HG03575 (cell line): ENCODE results near the gene CSPG5.

Experiments
- ATAC-seq: cut with Tn5 transposase; IDR thresholded peaks from one replicate; pipeline ENCODE4 v1.9.1; 2021; ENCODE audit not compliant: unreplicated experiment, insufficient number of reproducible peaks, low FRiP score; ENCODE audit errors: extremely low read depth

The CSPG5 gene

GRCh38 chr3:47590216-47590615 is 11.6 kb upstream of the CSPG5 start:
- ATAC-seq = no peak

- ATAC-seq = no peak
Measured at GRCh38 chr3:47588587-47588986, 9.9 kb upstream of the CSPG5 start.

DNA sequence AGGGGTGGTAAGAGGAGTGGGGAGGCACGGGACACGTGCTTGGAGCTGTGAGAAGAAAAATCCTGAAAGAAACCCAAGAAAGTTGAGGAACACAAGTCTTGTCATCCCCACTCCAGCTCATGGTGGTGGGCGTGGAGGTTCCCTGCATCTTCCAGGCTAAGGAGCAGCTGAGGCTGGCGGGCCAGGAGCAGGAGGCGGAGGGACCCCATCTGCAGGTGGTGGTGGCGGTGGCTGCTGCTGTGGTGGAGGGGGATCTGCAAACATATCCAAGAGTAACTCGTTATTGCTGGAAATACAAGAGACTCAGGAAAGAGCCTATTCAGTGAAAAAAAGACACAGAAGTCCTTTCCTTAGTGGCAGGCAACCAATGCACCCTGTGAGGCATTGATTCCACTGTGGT is 9.4 kb upstream of the CSPG5 start:
- no peak for ATAC-seq

DNA sequence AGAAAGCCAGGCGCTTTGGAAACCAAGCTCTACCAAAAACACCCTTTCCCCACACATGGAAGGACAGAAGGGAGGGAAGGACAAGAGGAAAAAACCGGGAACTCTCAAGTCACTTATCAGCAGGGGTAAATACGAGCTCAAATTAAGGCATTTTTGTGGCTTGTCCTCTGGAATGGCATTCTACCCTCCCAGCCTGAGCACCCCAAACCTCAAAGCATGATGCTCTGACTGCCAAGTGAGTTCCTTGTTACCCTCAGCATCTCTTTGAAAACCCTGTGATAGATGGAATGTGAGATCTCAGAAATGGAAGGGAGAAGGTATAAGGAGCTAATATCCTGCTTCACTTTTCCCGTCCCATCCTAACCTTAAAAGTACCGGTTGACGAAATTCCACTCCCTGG is 8.1 kb upstream of the CSPG5 start:
- no peak for ATAC-seq

GRCh38 chr3:47583320-47584075 is 4.8 kb upstream of the CSPG5 start:
- no peak for ATAC-seq

DNA sequence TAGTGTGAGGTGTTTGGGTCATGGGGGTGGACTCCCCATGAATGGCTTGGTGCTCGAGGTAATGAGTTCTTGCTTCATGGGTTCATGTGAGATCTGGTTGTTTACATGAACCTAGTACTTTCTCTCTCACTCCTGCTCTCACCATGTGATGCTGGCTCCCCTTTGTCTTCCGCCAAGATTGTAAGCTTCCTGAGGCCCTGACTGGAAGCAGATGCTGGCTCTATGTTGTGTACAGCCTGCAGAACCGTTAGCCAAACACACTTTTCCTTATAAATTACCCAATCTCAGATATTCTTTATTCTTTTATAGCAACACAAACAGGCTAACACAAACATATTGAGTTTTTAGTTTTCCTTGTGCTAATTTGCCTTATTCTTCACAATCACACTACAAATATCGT is 3.2 kb upstream of the CSPG5 start:
- ATAC-seq = no peak

GRCh38 chr3:47581422-47581821 is 2.8 kb upstream of the CSPG5 start:
- ATAC-seq = no peak

GRCh38 chr3:47580481-47580880 is 1.8 kb upstream of the CSPG5 start:
- no peak for ATAC-seq

- ATAC-seq = no peak
Measured at GRCh38 chr3:47579875-47580274, 1.2 kb upstream of the CSPG5 start.

DNA sequence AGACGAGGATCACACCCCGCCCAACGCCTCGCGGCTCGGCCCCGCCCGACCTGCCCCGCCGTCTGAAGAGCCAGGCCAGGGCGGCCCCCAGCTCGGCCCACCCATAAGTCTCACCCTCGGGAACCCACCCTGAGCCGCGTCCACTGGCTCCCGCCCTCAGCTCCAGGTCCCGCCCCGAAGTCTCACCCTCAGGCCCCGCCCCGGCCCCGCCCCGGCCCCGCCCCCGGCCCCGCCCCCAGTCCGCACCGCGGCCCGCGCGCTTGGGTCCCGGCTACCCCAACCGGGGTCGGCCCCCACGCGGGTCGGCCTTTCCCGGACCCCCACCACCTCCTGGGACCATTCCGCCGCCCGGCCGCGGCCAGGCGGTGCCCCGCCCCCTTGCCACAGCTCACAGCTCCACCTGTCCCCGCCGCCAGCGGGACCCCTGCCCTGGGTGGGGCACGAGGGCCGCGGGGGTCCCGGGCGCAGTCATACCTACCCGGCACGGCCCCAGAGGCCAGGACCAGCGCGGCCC is 489 bp downstream of the CSPG5 start:
- ATAC-seq = no peak

- ATAC-seq = no peak
Measured at GRCh38 chr3:47577583-47578118, 1.0 kb downstream of the CSPG5 start.

- ATAC-seq = no peak
Measured at GRCh38 chr3:47573190-47574172, 5.2 kb downstream of the CSPG5 start.

GRCh38 chr3:47571391-47572175 is 7.1 kb downstream of the CSPG5 start:
- no peak for ATAC-seq

DNA sequence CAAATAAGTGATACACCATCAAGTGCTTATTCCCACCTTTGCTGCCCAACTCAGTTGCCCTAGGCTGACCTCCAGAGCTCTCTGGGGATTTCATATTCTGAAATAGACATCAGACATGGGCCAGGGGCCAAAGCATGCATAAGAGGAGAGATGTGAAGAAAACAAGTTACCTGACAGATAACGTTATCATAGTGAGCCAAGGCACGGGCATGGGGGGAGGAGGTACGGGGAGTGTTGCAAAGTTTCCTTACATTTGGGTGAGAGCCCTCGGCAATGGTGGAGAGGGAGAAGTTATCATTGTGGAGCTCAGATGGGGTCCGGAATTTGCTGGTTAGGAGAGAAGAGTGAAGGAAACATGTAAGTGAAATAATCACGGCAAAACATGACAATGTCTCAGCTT is 9.8 kb downstream of the CSPG5 start:
- no peak for ATAC-seq

DNA sequence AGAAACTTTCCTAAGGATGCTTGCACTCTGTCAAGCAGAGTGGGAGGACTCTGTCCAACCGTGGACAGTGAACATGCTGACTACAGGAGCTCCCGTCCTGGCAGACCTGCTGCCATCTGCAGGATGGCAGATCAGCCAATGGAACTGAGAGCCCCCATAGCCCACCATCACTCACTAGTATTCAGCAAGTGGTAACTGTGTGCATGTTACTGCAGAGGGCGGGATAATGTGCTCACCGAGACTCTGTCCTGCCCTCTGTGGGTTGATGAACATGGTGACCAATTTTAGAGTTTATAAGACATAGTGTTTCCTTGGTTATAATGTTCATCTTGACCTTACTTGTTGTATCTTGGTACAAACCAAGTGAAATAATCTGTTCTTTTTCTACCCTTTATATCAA is 11.5 kb downstream of the CSPG5 start:
- no peak for ATAC-seq

DNA sequence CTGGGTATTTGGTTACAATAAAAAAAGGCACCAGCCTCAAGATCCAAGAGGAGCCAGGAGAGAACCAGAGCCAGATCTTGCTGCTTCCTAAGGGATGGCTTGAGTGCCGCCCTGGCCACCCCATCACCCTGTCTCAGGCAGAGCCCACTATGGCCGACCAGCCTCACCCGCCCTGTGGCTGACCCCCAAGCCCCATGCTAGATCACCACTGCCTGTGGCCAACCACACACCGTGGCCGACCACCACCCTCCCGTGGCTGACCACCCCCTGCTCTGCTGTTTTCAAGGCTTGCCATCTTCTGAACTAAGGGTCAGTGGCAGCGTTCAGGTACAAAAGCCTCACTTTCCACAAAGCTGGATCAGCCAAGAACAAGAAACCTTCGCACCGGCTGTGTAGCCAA is 12.0 kb downstream of the CSPG5 start:
- no peak for ATAC-seq

DNA sequence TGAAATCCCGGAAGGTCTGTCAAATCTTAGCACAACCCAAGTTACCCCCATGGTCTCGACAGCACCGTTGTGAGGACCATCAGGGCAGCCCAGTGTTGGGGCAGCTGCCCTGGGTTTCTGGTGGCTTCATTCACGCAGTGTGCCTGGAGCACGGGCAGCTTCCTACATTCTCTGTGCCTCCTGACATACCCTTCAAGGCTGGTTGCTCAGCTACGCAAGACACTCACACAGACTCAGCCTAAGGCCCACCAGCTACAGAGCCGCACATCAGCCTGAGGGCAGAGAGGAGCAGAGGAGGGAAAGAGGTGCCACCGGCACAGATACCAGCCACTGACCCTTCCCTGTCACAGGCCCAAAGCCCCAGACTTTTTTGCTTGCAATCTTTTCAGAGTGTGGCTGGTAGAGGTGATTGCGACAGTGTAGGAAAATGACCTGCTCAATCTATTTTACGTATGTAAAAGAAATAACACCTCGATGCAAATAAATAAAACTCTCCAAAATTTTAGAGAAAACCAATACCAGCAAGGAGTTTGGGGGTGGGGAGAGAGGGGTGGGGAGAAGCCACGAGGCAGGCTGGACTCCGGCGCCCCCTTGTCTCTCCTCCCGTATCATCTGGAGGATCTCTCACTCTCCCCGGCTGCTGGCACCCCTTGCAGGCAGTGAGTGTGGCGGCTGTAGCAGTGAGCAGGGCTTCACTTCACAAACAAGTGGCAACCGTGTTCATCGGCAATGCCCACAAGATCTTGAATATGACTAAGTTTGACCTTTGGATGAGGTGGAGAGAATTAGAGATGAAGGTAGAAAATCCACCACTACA is 12.7 kb downstream of the CSPG5 start:
- no peak for ATAC-seq

- ATAC-seq = no peak
Measured at GRCh38 chr3:47556351-47556750, 22.3 kb downstream of the CSPG5 start.
